GM18861 (cell line): ENCODE measurements around the gene EIF4E3.

Source experiments
- ATAC-seq: cut with Tn5 transposase; IDR thresholded peaks from one replicate; pipeline ENCODE4 v1.9.1; 2021; ENCODE audit not compliant: unreplicated experiment

EIF4E3 gene

DNA sequence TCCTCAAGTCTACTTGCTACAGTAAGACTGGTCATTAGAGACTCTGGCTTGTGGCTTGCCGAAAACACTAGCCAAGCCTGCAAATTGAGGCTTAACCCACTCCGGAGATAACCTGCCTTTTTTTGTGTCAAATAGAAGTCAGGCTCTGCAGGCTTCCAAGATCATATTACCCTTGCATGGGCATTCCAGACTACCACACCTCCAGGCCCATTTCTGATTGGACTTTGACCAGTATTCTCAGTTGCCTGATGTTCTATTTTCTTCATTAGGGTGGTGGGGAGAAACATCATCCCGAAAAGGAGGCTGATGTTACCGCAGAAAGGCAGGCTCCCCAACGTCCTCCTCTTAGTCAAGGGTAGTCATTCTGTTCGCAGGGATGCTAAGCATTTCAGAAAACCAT, 73.6 kb downstream of the EIF4E3 start:
- ATAC-seq: no peak

- no peak for ATAC-seq
Measured at GRCh38 chr3:71650372-71650771, 74.8 kb downstream of the EIF4E3 start.

DNA sequence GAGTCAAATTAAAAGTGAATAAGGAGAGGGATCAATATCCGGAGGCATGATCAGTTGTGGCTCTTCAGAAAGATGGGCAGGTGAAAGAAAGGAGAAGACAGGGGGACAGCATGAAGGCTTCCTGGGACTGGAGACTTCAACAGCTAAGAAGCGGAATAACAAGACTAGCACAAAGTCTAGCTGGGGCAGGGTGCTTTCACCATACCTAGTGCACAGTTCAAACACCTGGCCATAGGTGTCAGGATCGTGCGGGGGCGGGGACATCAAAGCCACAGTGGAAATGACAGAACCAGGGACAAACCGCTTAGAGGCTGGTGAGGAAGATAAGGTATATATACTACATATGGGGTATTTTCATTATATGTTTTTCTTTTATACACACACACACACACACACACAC, 75.4 kb downstream of the EIF4E3 start:
- ATAC-seq: no peak

DNA sequence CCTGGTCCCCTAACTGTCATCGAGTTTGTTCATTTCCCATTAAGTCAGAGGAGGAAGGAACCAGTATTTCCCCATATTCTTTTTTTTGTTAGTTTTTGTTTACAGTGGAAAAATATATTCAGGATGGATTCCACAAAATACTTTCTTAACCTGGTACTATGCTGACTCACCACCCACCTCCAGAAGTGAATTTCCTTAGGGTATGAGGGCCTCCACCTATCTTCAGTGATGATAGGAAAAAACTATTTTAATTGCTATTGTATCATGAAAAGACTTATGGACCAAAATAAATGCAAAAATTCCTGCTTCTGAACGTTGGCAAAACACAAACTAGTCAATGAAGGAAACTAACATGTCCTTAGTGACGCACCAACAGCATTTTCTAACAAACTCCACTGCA, 77.5 kb downstream of the EIF4E3 start:
- no peak for ATAC-seq

DNA sequence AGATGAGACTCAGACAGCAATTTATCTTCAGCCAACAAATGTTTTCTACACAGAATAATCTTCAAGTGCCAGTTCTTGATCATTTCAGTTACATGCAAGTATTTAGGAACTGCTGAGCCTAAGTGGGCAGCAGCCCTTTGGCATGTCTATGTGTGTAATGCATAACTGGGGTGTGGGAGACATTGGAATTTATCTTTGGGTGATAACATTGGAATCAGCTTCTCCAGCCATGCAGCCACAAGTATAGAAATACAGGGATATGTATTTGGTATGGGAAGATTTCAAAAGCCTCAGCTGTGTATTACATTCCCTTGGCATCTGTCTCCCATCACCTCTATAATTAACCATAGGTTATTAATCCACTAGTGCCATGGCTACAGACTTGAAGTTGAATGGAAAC, 78.2 kb downstream of the EIF4E3 start:
- ATAC-seq: no peak

- ATAC-seq: no peak
Measured at GRCh38 chr3:71645140-71645539, 80.1 kb downstream of the EIF4E3 start.

- ATAC-seq: peak; percentile 49
Measured at GRCh38 chr3:71641674-71642073, 83.5 kb downstream of the EIF4E3 start.

DNA sequence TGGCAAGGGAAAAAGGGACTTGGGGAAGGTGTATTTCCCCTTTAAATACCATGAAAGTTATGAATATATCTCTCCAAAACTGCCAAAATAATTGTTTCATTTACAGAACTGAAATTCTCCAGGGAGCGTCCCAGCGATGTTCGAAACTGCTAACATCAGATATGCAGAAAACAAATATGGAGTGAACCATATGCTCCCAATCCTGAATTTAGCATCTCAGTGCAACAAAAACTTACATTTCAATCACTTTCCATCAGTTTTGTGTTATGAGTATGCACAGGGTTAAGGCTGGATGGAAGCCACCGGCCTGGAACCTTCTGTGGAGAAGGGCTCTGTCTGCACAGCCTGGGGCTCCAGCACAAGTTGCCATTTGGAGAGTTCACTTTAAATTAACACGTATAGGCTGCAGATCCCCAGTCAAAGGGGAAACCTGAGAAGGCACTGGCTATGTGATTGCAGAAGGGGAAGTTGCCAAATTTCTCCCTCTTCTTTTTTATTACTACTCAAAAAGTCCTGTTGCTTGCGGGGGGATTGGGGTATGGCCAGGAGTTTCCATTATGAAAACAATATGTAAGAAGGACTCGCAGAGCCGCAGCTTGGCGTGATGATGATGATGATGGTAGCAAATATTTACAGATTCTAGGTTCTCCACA, 84.7 kb downstream of the EIF4E3 start:
- no peak for ATAC-seq

DNA sequence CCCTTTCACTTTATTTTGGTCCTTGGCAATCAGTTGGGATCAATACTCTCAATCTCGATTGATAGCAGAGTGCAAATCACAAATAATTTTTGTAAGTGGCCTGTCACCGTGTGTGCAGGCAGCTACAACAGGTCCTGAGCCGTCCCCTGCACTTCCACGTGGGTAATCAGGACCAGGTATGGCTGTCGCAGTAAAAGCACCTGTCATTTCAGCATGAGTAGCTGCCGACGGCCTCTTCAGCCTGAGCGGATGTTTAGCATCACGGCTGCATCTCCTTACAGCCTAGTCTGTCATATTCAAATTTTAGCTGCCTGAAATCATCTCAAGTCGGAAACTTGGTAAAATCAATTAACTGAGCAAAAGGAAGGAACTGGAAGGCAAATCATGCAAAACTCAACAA, 88.7 kb downstream of the EIF4E3 start:
- ATAC-seq: no peak

GRCh38 chr3:71636001-71636400, 89.2 kb downstream of the EIF4E3 start:
- no peak for ATAC-seq

GRCh38 chr3:71634671-71635070, 90.5 kb downstream of the EIF4E3 start:
- ATAC-seq: no peak

DNA sequence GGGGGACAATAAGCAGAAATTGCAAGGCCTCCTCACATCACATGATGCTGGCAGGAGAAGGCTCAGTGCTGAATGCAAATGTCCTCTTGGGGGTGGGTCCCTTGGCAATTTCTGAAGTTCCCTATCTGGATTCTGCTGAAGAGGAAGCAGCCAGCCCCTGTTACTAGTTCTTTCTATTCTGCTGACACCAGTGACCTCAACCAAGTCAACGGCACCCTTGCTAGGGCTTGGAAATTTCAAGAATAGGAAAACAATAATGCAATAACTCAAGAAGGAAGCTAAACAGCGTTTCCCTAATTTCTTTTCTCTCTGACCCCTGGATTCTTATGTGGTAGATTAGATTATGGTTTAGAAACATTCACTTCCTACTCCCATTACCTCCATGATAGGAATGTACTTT, 95.5 kb downstream of the EIF4E3 start:
- ATAC-seq: no peak

- ATAC-seq: no peak
Measured at GRCh38 chr3:71629289-71629688, 95.9 kb downstream of the EIF4E3 start.

DNA sequence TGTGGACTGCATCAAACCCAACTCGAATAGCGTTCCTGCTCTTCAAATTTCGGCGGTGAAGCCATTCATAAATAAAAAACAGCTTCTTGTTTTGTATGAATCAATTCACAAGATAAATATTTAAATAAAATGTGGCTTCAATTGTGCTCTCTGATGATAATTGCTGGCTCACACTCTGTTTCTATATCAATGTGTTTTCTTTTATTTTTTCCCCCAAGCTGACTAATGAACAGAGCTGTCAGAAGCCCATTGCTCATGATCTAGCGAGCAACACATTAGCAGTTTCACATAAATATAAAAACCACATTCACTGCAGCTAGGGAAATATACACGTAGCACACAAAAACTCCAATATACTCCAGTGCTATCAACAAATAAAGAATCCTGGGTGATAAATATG, 96.7 kb downstream of the EIF4E3 start:
- no peak for ATAC-seq

- no peak for ATAC-seq
Measured at GRCh38 chr3:71625676-71626075, 99.5 kb downstream of the EIF4E3 start.
